Measurements from ENCODE around the gene TRIM56. TPM values are rescaled to one million over a fixed set of nuclear protein-coding genes. Genes with fewer than 3 reads are reported as not detected.

Gene TRIM56
- total RNA-seq, 1 donor: 16.0 TPM

DNA sequence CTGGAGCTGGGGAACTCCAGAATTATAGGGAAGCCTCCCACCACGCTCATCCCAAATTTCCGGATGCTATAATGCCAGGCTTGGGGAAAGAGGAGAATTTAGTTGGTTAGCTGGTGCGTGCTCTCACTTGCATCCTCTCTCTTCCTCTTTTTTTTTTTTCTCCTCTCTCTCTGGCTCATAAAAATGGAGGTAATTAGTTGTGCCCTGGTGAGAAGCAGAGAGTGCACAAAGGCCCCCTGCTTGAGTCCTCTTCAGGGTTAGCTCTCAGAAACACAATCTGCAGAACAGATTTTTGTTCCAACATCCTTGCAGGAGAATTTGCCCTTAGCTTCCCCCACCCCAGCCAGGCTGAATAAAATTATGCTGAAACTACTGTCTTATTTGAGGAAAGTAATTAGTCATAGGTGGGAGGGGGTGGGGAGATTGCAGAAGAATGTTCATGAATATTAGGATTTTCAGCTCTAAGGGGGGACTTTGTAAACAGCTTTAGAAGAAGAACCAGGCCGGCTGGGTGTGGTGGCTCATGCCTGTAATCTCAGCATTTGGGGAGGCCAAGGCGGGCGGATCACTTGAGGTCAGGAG, 49.2 kb downstream of the TRIM56 start:
- H3K4me3 ChIP-seq (ENCODE audit: low read depth, low read length): no peak overlapping the region
- peak; percentile 67 for DNase-seq (ENCODE audit: low read depth)
- TF ChIP-seq, protein P1, sequence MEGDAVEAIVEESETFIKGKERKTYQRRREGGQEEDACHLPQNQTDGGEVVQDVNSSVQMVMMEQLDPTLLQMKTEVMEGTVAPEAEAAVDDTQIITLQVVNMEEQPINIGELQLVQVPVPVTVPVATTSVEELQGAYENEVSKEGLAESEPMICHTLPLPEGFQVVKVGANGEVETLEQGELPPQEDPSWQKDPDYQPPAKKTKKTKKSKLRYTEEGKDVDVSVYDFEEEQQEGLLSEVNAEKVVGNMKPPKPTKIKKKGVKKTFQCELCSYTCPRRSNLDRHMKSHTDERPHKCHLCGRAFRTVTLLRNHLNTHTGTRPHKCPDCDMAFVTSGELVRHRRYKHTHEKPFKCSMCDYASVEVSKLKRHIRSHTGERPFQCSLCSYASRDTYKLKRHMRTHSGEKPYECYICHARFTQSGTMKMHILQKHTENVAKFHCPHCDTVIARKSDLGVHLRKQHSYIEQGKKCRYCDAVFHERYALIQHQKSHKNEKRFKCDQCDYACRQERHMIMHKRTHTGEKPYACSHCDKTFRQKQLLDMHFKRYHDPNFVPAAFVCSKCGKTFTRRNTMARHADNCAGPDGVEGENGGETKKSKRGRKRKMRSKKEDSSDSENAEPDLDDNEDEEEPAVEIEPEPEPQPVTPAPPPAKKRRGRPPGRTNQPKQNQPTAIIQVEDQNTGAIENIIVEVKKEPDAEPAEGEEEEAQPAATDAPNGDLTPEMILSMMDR (IDR thresholded peaks at IDR 0.05; ENCODE audit: insufficient read depth, low read depth, low read length): no peak

DNA sequence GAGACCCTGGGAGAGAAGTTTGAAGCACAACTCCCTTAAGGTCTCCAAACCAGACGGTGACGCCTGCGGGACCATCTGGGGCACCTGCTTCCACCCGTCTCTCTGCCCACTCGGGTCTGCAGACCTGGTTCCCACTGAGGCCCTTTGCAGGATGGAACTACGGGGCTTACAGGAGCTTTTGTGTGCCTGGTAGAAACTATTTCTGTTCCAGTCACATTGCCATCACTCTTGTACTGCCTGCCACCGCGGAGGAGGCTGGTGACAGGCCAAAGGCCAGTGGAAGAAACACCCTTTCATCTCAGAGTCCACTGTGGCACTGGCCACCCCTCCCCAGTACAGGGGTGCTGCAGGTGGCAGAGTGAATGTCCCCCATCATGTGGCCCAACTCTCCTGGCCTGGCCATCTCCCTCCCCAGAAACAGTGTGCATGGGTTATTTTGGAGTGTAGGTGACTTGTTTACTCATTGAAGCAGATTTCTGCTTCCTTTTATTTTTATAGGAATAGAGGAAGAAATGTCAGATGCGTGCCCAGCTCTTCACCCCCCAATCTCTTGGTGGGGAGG, 52.5 kb downstream of the TRIM56 start:
- TF ChIP-seq, protein P1 (IDR thresholded peaks at IDR 0.05; ENCODE audit: insufficient read depth, low read depth, low read length): no peak
- no peak for DNase-seq (ENCODE audit: low read depth)
- no peak overlapping the region for H3K4me3 ChIP-seq (ENCODE audit: low read depth, low read length)

DNA sequence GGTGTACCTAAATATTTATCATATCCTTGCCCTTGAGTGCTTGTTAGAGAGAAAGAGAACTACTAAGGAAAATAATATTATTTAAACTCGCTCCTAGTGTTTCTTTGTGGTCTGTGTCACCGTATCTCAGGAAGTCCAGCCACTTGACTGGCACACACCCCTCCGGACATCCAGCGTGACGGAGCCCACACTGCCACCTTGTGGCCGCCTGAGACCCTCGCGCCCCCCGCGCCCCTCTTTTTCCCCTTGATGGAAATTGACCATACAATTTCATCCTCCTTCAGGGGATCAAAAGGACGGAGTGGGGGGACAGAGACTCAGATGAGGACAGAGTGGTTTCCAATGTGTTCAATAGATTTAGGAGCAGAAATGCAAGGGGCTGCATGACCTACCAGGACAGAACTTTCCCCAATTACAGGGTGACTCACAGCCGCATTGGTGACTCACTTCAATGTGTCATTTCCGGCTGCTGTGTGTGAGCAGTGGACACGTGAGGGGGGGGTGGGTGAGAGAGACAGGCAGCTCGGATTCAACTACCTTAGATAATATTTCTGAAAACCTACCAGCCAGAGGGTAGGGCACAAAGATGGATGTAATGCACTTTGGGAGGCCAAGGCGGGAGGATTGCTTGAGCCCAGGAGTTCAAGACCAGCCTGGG, 53.1 kb downstream of the TRIM56 start:
- TF ChIP-seq, protein P1 (IDR thresholded peaks at IDR 0.05; ENCODE audit: insufficient read depth, low read depth, low read length): peak; percentile 69
- DNase-seq (ENCODE audit: low read depth): peak; percentile 97
- H3K4me3 ChIP-seq (ENCODE audit: low read depth, low read length): no peak overlapping the region

DNA sequence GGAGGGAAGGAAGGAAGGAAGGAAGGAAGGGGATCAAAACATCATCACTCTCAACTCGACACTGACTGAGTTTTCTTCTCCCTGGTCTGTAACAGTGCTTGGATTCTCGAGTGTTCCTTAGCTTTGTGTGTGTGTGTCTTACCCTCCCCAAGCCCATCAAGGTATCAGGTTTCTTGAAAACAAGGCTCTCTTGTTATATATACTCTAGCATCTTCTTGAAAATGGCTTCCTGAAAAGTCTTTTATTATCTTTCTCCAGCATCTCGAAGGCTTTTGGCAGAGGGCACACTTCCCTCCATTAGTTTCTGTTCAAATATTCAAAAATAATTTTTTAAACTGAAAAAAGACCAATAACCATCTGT, 55.0 kb downstream of the TRIM56 start:
- TF ChIP-seq, protein P1 (IDR thresholded peaks at IDR 0.05; ENCODE audit: insufficient read depth, low read depth, low read length): no peak
- H3K4me3 ChIP-seq (ENCODE audit: low read depth, low read length): no peak overlapping the region
- DNase-seq (ENCODE audit: low read depth): no peak

DNA sequence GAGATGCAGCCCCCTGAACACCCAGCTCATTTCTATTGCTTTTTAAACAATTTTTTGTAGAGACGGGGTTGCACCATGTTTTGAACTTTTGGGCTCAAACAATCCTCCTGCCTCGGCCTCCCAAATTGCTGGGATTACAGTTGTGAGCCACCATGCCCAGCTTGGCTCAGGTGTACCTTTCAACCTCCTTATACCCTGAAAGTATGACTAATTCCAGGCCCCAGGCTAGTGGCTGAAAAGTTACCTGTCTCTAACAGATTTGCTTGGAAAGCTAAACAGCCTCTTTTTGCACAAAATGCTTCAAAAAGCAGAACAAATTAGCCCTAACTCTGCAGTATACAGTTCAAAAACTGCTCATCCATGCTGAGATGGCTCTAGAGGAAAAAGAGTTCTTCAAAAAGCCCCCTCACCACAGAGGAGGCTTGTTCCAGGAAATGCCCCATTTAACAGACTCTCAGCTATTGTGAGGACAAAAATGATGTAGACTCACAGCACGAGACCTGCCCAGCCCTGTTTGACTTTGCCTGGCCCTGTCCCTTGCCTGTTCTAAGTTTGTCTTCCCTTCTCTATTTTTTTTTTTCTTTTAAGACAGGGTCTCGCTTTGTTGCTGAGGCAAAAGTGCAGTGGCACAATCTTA, 55.6 kb downstream of the TRIM56 start:
- TF ChIP-seq, protein P1 (IDR thresholded peaks at IDR 0.05; ENCODE audit: insufficient read depth, low read depth, low read length): no peak
- DNase-seq (ENCODE audit: low read depth): no peak
- no peak overlapping the region for H3K4me3 ChIP-seq (ENCODE audit: low read depth, low read length)

Other genes with a start within 250 kb of the TRIM56 start
- gene SLC12A9, start 232.8 kb upstream of the TRIM56 start, total RNA-seq: 16.0 and 20.0 TPM in 2 replicates
- 86.0 and 106 TPM in 2 replicates for gene TRIP6, start 218.1 kb upstream of the TRIM56 start, total RNA-seq
- gene SRRT, start 210.4 kb upstream of the TRIM56 start, total RNA-seq: 50.1 and 50.6 TPM in 2 replicates
- gene UFSP1, start 195.8 kb upstream of the TRIM56 start, total RNA-seq: 5.6 and 7.1 TPM in 2 replicates
- gene ACHE, start 189.6 kb upstream of the TRIM56 start, total RNA-seq: not detected in 2 replicates
- gene MUC3A, start 135.9 kb upstream of the TRIM56 start, total RNA-seq: not detected in 2 replicates
- gene MUC12, start 115.9 kb upstream of the TRIM56 start, total RNA-seq: under 0.01 TPM in 1 of 2 replicates, not detected in the other
- not detected in 2 replicates for gene MUC17, start 65.4 kb upstream of the TRIM56 start, total RNA-seq
- 700 and 921 TPM in 2 replicates for gene SERPINE1, start 41.6 kb downstream of the TRIM56 start, total RNA-seq
- 129 and 154 TPM in 2 replicates for gene AP1S1, start 69.0 kb downstream of the TRIM56 start, total RNA-seq
- under 0.01 TPM in 1 of 2 replicates, not detected in the other for gene VGF, start 80.1 kb downstream of the TRIM56 start, total RNA-seq
- not detected in 2 replicates for gene NAT16, start 94.8 kb downstream of the TRIM56 start, total RNA-seq
- not detected in 2 replicates for gene MOGAT3, start 115.6 kb downstream of the TRIM56 start, total RNA-seq
- gene PLOD3, start 132.1 kb downstream of the TRIM56 start, total RNA-seq: 89.9 and 90.2 TPM in 2 replicates
- 75.6 and 92.1 TPM in 2 replicates for gene ZNHIT1, start 132.7 kb downstream of the TRIM56 start, total RNA-seq
- gene CLDN15, start 152.3 kb downstream of the TRIM56 start, total RNA-seq: 3.2 and 4.7 TPM in 2 replicates
- 123 and 134 TPM in 2 replicates for gene FIS1, start 159.6 kb downstream of the TRIM56 start, total RNA-seq
- 25.5 and 26.4 TPM in 2 replicates for gene IFT22, start 236.3 kb downstream of the TRIM56 start, total RNA-seq

All from fibroblast of villous mesenchyme (primary cell).